IMR-90 (cell line): ENCODE results near the gene HNRNPU. TPM values are rescaled to one million over a fixed set of nuclear protein-coding genes. Genes with fewer than 3 reads are reported as not detected.
A peak's percentile ranks its signal among the peaks of the same experiment; 100 is the strongest.

ENCODE experiments used
- ATAC-seq: fragments of 200-7000 bp; cut with Tn5 transposase; 2 replicates; pipeline ENCODE4 v1.9.1; 2020; ENCODE audit warnings: low read depth, mild to moderate bottlenecking, moderate library complexity
- BruUV-seq: library from RNA; stranded (reverse); fragments of 400-500 nt; replicated peaks from 2 replicates; lab custom pipeline; 2021; lab: Mats Ljungman, UMichigan
- CTCF ChIA-PET: fragments of 300-600 bp; formaldehyde crosslinking; extraction: SDS; loops from one replicate; lab custom pipeline; 2021; ENCODE audit warnings: antibody characterized with exemption; lab: Yijun Ruan, JAX
- POLR2A ChIA-PET: fragments of 300-600 bp; sonication (Branson Sonifier 250); formaldehyde crosslinking; loops from one replicate; lab custom pipeline; 2022; ENCODE audit warnings: antibody characterized with exemption; ENCODE audit not compliant: unreplicated experiment; lab: Charles Lee
- DNase-seq: peaks from one replicate; pipeline ENCODE4 v3.0.0; 2013
- H2AFZ ChIP-seq: replicated peaks from 2 replicates; pipeline ENCODE3; 2013; ENCODE audit warnings: low read length, mild to moderate bottlenecking; ENCODE audit not compliant: poor library complexity
- H2AK5ac ChIP-seq: 2 replicates; pipeline ENCODE4 v1.6.1; 2013; ENCODE audit warnings: low read depth, low read length, inconsistent platforms
- H2AK9ac ChIP-seq: replicated peaks from 2 replicates; pipeline ENCODE3; 2013; ENCODE audit warnings: mild to moderate bottlenecking, low read depth, low read length, moderate library complexity; ENCODE audit not compliant: poor library complexity
- H2BK120ac ChIP-seq: 2 replicates; pipeline ENCODE4 v1.6.1; 2013; ENCODE audit warnings: low read depth, low read length, inconsistent platforms
- H2BK15ac ChIP-seq: 3 replicates; pipeline ENCODE4 v1.6.1; 2013; ENCODE audit warnings: low read depth, low read length, inconsistent platforms
- H2BK20ac ChIP-seq: 2 replicates; pipeline ENCODE4 v1.6.1; 2013; ENCODE audit warnings: low read depth, mild to moderate bottlenecking, inconsistent platforms, low read length, moderate library complexity
- H2BK5ac ChIP-seq: 2 replicates; pipeline ENCODE4 v1.6.1; 2013; ENCODE audit warnings: mild to moderate bottlenecking, low read depth, low read length, inconsistent platforms; ENCODE audit not compliant: poor library complexity, severe bottlenecking
- H3K14ac ChIP-seq: replicated peaks from 2 replicates; pipeline ENCODE4 v1.6.1; 2013; ENCODE audit warnings: low read depth, low read length, inconsistent platforms
- H3K18ac ChIP-seq: 2 replicates; pipeline ENCODE4 v1.6.1; 2013; ENCODE audit warnings: low read depth, low read length, control low read depth
- H3K23ac ChIP-seq: 2 replicates; pipeline ENCODE4 v1.6.1; 2013; ENCODE audit warnings: low read depth, low read length, inconsistent platforms
- H3K27ac ChIP-seq: 2 replicates; pipeline ENCODE4 v1.5.1; 2013; ENCODE audit warnings: mild to moderate bottlenecking, control low read depth, low read length; ENCODE audit not compliant: insufficient read depth
- H3K27me3 ChIP-seq: 2 replicates; pipeline ENCODE4 v1.6.1; 2013; ENCODE audit warnings: low read length; ENCODE audit not compliant: control insufficient read depth, insufficient read depth
- H3K36me3 ChIP-seq: 2 replicates; pipeline ENCODE4 v1.6.1; 2013; ENCODE audit warnings: low read length, mixed read lengths; ENCODE audit not compliant: control insufficient read depth, insufficient read depth
- H3K4ac ChIP-seq: 2 replicates; pipeline ENCODE4 v1.6.1; 2013; ENCODE audit warnings: low read depth, low read length, inconsistent platforms
- H3K4me1 ChIP-seq: 2 replicates; pipeline ENCODE4 v1.6.1; 2013; ENCODE audit warnings: low read length, mixed read lengths; ENCODE audit not compliant: control insufficient read depth, insufficient read depth
- H3K4me2 ChIP-seq: 2 replicates; pipeline ENCODE4 v1.6.1; 2013; ENCODE audit warnings: low read depth, mild to moderate bottlenecking, control low read depth, low read length, moderate library complexity
- H3K4me3 ChIP-seq: 2 replicates; pipeline ENCODE4 v1.5.1; 2013; ENCODE audit warnings: low read depth, mild to moderate bottlenecking, control low read depth, low read length, moderate library complexity; ENCODE audit not compliant: insufficient read depth
- H3K56ac ChIP-seq: 2 replicates; pipeline ENCODE4 v1.6.1; 2013; ENCODE audit warnings: low read length, inconsistent platforms; ENCODE audit not compliant: insufficient read depth; ENCODE audit errors: extremely low read depth
- H3K79me1 ChIP-seq, 2 experiments: 2 replicates each; pipeline ENCODE4 v1.6.1; 2013; ENCODE audit warnings: low read length in 2 of 2, inconsistent platforms in 1 of 2, low read depth in 1 of 2
- H3K9ac ChIP-seq: 2 replicates; pipeline ENCODE4 v1.6.1; 2013; ENCODE audit warnings: low read depth, low read length, control low read depth
- H3K9me1 ChIP-seq: 2 replicates; pipeline ENCODE4 v1.6.1; 2013; ENCODE audit warnings: low read length, inconsistent platforms; ENCODE audit not compliant: insufficient read depth
- H3K9me3 ChIP-seq: 2 replicates; pipeline ENCODE4 v1.6.1; 2013; ENCODE audit warnings: low read length; ENCODE audit not compliant: control insufficient read depth, insufficient read depth
- H4K20me1 ChIP-seq: 2 replicates; pipeline ENCODE4 v1.6.1; 2013; ENCODE audit warnings: low read length, inconsistent platforms; ENCODE audit not compliant: insufficient read depth
- H4K5ac ChIP-seq: 2 replicates; pipeline ENCODE4 v1.6.1; 2013; ENCODE audit warnings: mild to moderate bottlenecking, low read depth, low read length, control low read depth
- H4K8ac ChIP-seq, 2 experiments: 2 replicates each; pipeline ENCODE4 v1.6.1; 2013; ENCODE audit warnings: low read depth in 2 of 2, low read length in 2 of 2, control low read depth in 1 of 2, inconsistent platforms in 1 of 2
- H4K91ac ChIP-seq: 2 replicates; pipeline ENCODE4 v1.6.1; 2013; ENCODE audit warnings: low read depth, low read length, inconsistent platforms; ENCODE audit not compliant: insufficient read depth
- MAFK ChIP-seq: IDR thresholded peaks from 2 replicates; pipeline ENCODE4 v1.6.1; 2012; ENCODE audit warnings: low read depth, low read length, improper control_type of control experiment
- NFE2L2 ChIP-seq: fragments of 150-350 bp; IDR thresholded peaks from 2 replicates; pipeline ENCODE4 v1.6.1; 2016; ENCODE audit warnings: low read depth, mild to moderate bottlenecking, low read length
- POLR2A ChIP-seq: IDR thresholded peaks from 2 replicates; pipeline ENCODE4 v1.6.1; 2012; ENCODE audit warnings: mild to moderate bottlenecking, low read depth, low read length
- RCOR1 ChIP-seq: IDR thresholded peaks from 2 replicates; pipeline ENCODE4 v1.6.1; 2012; ENCODE audit warnings: mild to moderate bottlenecking, low read length, improper control_type of control experiment; ENCODE audit not compliant: insufficient replicate concordance
- SMC3 ChIP-seq: fragments of 150-350 bp; IDR thresholded peaks from 2 replicates; pipeline ENCODE4 v1.6.1; 2016; ENCODE audit warnings: low read depth, mild to moderate bottlenecking, antibody characterized with exemption, low read length, moderate library complexity
- USF2 ChIP-seq: fragments of 150-350 bp; IDR thresholded peaks from 2 replicates; pipeline ENCODE4 v1.6.1; 2017; ENCODE audit warnings: mild to moderate bottlenecking, antibody characterized with exemption, low read length, low read depth
- WGBS, 2 experiments: methylation state at CpG; one replicate each; pipeline versions ENCODE4 v1.1.5 to v1.1.7; 2013; ENCODE audit warnings: missing lambda C conversion rate in 2 of 2; ENCODE audit not compliant: insufficient read length in 1 of 2; ENCODE audit errors: extremely low coverage in 2 of 2; 5-methylcytosine and 5-hydroxymethylcytosine counted together
- dilution Hi-C: fragments of 300-500 bp; cut with HindIII; formaldehyde crosslinking; loops from one replicate; pipeline ENCODE4 v1.14.3; 2018; ENCODE audit warnings: low sequenced_read_pairs; ENCODE audit not compliant: unreplicated experiment
- in situ Hi-C: fragments of 300-500 bp; cut with MboI; formaldehyde crosslinking; loops from 3 replicates; pipeline ENCODE4 v1.14.3; 2019; ENCODE audit warnings: low sequenced_read_pairs, inconsistent platforms, mixed read lengths
- intact Hi-C: fragments of 100-400 bp; cut with micrococcal nuclease; formaldehyde crosslinking; loops from 2 replicates; pipeline ENCODE4 v1.10.0; 2022
- polyA plus RNA-seq, 3 experiments: library from polyadenylated mRNA; depleted of rRNA; stranded (reverse); fragments of >200 nt; gene quantifications; 2 replicates each; pipeline ENCODE4 v1.2.3, GENCODE V29; 2012; ENCODE audit warnings: low replicate concordance in 1 of 3
- total RNA-seq: library from RNA; depleted of rRNA; stranded (reverse); fragments of >200 nt; gene quantifications from 2 replicates; pipeline ENCODE4 v1.2.3, GENCODE V29; 2012; rRNA removed

HNRNPU gene
- total and polyA plus RNA-seq, 2 of the 4 experiments (the other 2 are of a cell fraction): 151 to 169 TPM

- DNase-seq: no peak
- POLR2A ChIA-PET: no interaction called here
- WGBS, 2 experiments: no CpG with 5 or more reads among the region's 9 CpGs
Observed at GRCh38 chr1:244800821-244801220, 63.5 kb downstream of the HNRNPU start.

More at GRCh38 chr1:244800821-244801220, 63.5 kb downstream of the HNRNPU start:
- Histone ChIP-seq H2BK20ac (no peak overlapping the region), H3K27me3 (no peaks in the 10 kb centered on the region), H3K9ac (no peak overlapping the region), H3K79me1 (no peaks in the 10 kb centered on the region), H3K56ac (no peak overlapping the region), H3K14ac (no peak overlapping the region), H2AK5ac (no peak overlapping the region), H2AFZ (peak overlapping the region; percentile 37), H2BK5ac (no peak overlapping the region), H4K5ac (no peak overlapping the region), H3K23ac (no peak overlapping the region), H2AK9ac (no peak overlapping the region), H4K8ac (no peak overlapping the region), H3K4me1 (no peaks in the 10 kb centered on the region), H3K27ac (no peak overlapping the region), H2BK120ac (no peak overlapping the region), H3K18ac (no peak overlapping the region), H3K4me3 (no peak overlapping the region), H3K9me1 (no peaks in the 10 kb centered on the region), H2BK15ac (no peak overlapping the region), H3K4me2 (no peak overlapping the region), H3K9me3 (no peaks in the 10 kb centered on the region), H3K4ac (no peak overlapping the region), H3K36me3 (no peaks in the 10 kb centered on the region), H4K91ac (no peak overlapping the region), H4K20me1 (no peaks in the 10 kb centered on the region)
- no peak for ATAC-seq
- in situ Hi-C loops: no loop called here
- intact Hi-C loops: loop anchor here (1.0 kb wide), 2 partner anchors 61 to 241 kb away; no protein-coding TSS in a partner anchor
- no TSS peak for BruUV-seq
- dilution Hi-C loops: no loop called here
- CTCF ChIA-PET: interaction anchor here (1.1 to 1.3 kb wide), 4 partner anchors 27 to 196 kb away, joined by 3 to 5 read pairs (median 4); no protein-coding TSS in a partner anchor
- no peak for TF ChIP-seq MAFK
- TF ChIP-seq NFE2L2: no peak
- no peak for TF ChIP-seq SMC3
- no peak for TF ChIP-seq RCOR1
- TF ChIP-seq USF2: no peak
- TF ChIP-seq POLR2A: no peak

Other genes with a start within 250 kb of the HNRNPU start
- gene DESI2, start 211.4 kb downstream of the HNRNPU start, total RNA-seq: 43.6 and 69.4 TPM in 2 replicates
- 14.7 and 19.0 TPM in 2 replicates for gene DESI2, start 211.4 kb downstream of the HNRNPU start, polyA plus RNA-seq (2012; rRNA removed)
- 13.3 and 26.9 TPM in 2 replicates for gene COX20, start 28.9 kb downstream of the HNRNPU start, total RNA-seq
- gene COX20, start 28.9 kb downstream of the HNRNPU start, polyA plus RNA-seq (2012; rRNA removed): 27.0 and 27.5 TPM in 2 replicates